GM23338 (cell line): ENCODE measurements around the gene SCRT2. TPM values are rescaled to one million over a fixed set of nuclear protein-coding genes. Genes with fewer than 3 reads are reported as not detected.

Experiments
- ATAC-seq: fragments of 200-7000 bp; cut with Tn5 transposase; 3 replicates; pipeline ENCODE4 v1.9.1; 2020
- DNase-seq: peaks from one replicate; pipeline ENCODE4 v3.0.0-alpha.2; 2015; ENCODE audit warnings: low spot score
- H2AFZ ChIP-seq: fragments of 200-600 bp; sonication (generic); 2 replicates; pipeline ENCODE4 v1.8.0; 2016; ENCODE audit warnings: antibody characterized with exemption, mild to moderate bottlenecking, moderate library complexity
- H3F3A ChIP-seq: fragments of 200-600 bp; sonication (generic); replicated peaks from 2 replicates; pipeline ENCODE4 v1.8.0; 2017; ENCODE audit warnings: antibody characterized with exemption, mixed run types, low read depth
- H3K27ac ChIP-seq: fragments of 200-600 bp; sonication (generic); 2 replicates; pipeline ENCODE4 v1.6.1; 2016; ENCODE audit warnings: low read depth
- H3K27me3 ChIP-seq: fragments of 200-600 bp; sonication (generic); 2 replicates; pipeline ENCODE4 v1.8.0; 2016; ENCODE audit warnings: mild to moderate bottlenecking, mixed run types, moderate library complexity; ENCODE audit not compliant: insufficient read depth
- H3K36me3 ChIP-seq: fragments of 200-600 bp; sonication (generic); 2 replicates; pipeline ENCODE4 v1.8.0; 2016; ENCODE audit warnings: mild to moderate bottlenecking; ENCODE audit not compliant: insufficient read depth
- H3K4me1 ChIP-seq: fragments of 200-600 bp; sonication (generic); 2 replicates; pipeline ENCODE4 v1.8.0; 2016; ENCODE audit warnings: mild to moderate bottlenecking, moderate library complexity; ENCODE audit not compliant: insufficient read depth
- H3K4me2 ChIP-seq: fragments of 200-600 bp; sonication (generic); 2 replicates; pipeline ENCODE4 v1.7.1; 2017; ENCODE audit warnings: mixed run types
- H3K4me3 ChIP-seq: fragments of 200-600 bp; sonication (generic); 2 replicates; pipeline ENCODE4 v1.6.1; 2016; ENCODE audit warnings: mixed run types
- H3K79me2 ChIP-seq: fragments of 200-600 bp; sonication (generic); replicated peaks from 2 replicates; pipeline ENCODE4 v1.8.0; 2017; ENCODE audit warnings: mild to moderate bottlenecking; ENCODE audit not compliant: insufficient read depth
- H3K9me2 ChIP-seq: fragments of 200-600 bp; sonication (generic); 2 replicates; pipeline ENCODE4 v1.8.0; 2017; ENCODE audit not compliant: insufficient read depth
- H4K20me1 ChIP-seq: fragments of 200-600 bp; sonication (generic); replicated peaks from 2 replicates; pipeline ENCODE4 v1.8.0; 2017; ENCODE audit warnings: mild to moderate bottlenecking; ENCODE audit not compliant: insufficient read depth
- H3K27ac Mint-ChIP-seq: 2 replicates; pipeline ENCODE4 v1.8.0; 2020; ENCODE audit warnings: inconsistent platforms, mild to moderate bottlenecking, moderate library complexity, mixed read lengths
- H3K27me3 Mint-ChIP-seq: 3 replicates; pipeline ENCODE4 v1.8.0; 2022; ENCODE audit warnings: low read depth, mild to moderate bottlenecking, moderate library complexity, mixed read lengths, inconsistent platforms; ENCODE audit not compliant: insufficient read depth, poor library complexity
- H3K36me3 Mint-ChIP-seq: 3 replicates; pipeline ENCODE4 v1.8.0; 2021; ENCODE audit warnings: low read depth, mild to moderate bottlenecking, inconsistent platforms, moderate library complexity, mixed read lengths
- H3K4me1 Mint-ChIP-seq: 3 replicates; pipeline ENCODE4 v1.8.0; 2020; ENCODE audit warnings: mild to moderate bottlenecking, inconsistent platforms, mixed read lengths
- H3K4me3 Mint-ChIP-seq: 3 replicates; pipeline ENCODE4 v1.8.0; 2021; ENCODE audit warnings: moderate library complexity, mild to moderate bottlenecking, inconsistent platforms, mixed read lengths
- H3K9me3 Mint-ChIP-seq: 3 replicates; pipeline ENCODE4 v1.8.0; 2020; ENCODE audit warnings: moderate library complexity, mild to moderate bottlenecking, inconsistent platforms, mixed read lengths
- CREB1 ChIP-seq: fragments of 250-450 bp; sonication (Bioruptor Pico); IDR thresholded peaks from 2 replicates; pipeline ENCODE4 v1.5.0; 2020; ENCODE audit warnings: low read depth, mild to moderate bottlenecking, moderate library complexity
- EZH2 ChIP-seq: fragments of 200-600 bp; sonication (generic); IDR thresholded peaks from one replicate; pipeline ENCODE4 v1.8.0; 2017; ENCODE audit warnings: antibody characterized with exemption, mild to moderate bottlenecking, low read depth; ENCODE audit not compliant: unreplicated experiment
- EZH2phosphoT487 ChIP-seq: fragments of 200-600 bp; sonication (generic); IDR thresholded peaks from one replicate; pipeline ENCODE4 v1.8.1; 2018; ENCODE audit warnings: antibody characterized with exemption; ENCODE audit not compliant: unreplicated experiment
- JUNB ChIP-seq: IDR thresholded peaks from one replicate; pipeline ENCODE4 v1.6.1; 2016; ENCODE audit warnings: antibody characterized with exemption; ENCODE audit not compliant: unreplicated experiment
- NANOG ChIP-seq: IDR thresholded peaks from 2 replicates; pipeline ENCODE4 v1.6.1; 2016; ENCODE audit warnings: antibody characterized with exemption, borderline replicate concordance
- POLR2AphosphoS5 ChIP-seq: IDR thresholded peaks from 2 replicates; pipeline ENCODE4 v1.6.1; 2016; ENCODE audit warnings: antibody characterized with exemption, low read depth
- STAT1 ChIP-seq: IDR thresholded peaks from one replicate; pipeline ENCODE4 v1.6.1; 2016; ENCODE audit warnings: antibody characterized with exemption; ENCODE audit not compliant: unreplicated experiment
- ZNF114 ChIP-seq: fragments of 250-450 bp; sonication (Bioruptor Pico); IDR thresholded peaks from 2 replicates; pipeline ENCODE4 v1.5.0; 2020; ENCODE audit warnings: mild to moderate bottlenecking, moderate library complexity
- ZNF331 ChIP-seq: fragments of 250-450 bp; sonication (Bioruptor Pico); IDR thresholded peaks from 2 replicates; pipeline ENCODE4 v1.5.0; 2020; ENCODE audit warnings: low read depth, mild to moderate bottlenecking, moderate library complexity
- polyA plus RNA-seq: library from polyadenylated mRNA; unstranded; fragments of >200 nt; fragmentation: Nextera tagmentation; extraction: Ambion mirVana; gene quantifications from 2 replicates; pipeline ENCODE4 v1.2.1, GENCODE V29; 2016
- total RNA-seq: library from RNA; depleted of rRNA; stranded (reverse); fragments of >200 nt; shearing (Covaris generic); gene quantifications from 2 replicates; pipeline ENCODE4 v1.2.3, GENCODE V29; 2014
- TF ChIP-seq, protein P1 (sequence below): IDR thresholded peaks from one replicate; pipeline ENCODE4 v1.6.1; 2018; ENCODE audit warnings: antibody characterized with exemption; ENCODE audit not compliant: unreplicated experiment
- TF ChIP-seq, protein P2 (sequence below), 2 experiments: fragments of 200-600 bp in 1 of 2; sonication (generic) in 1 of 2; conservative IDR thresholded peaks; 2 replicates each; pipeline versions ENCODE4 v1.5.1 to v1.6.1; 2016 to 2017; ENCODE audit warnings: antibody characterized with exemption in 2 of 2, low read depth in 2 of 2, mild to moderate bottlenecking in 2 of 2, moderate library complexity in 1 of 2

SCRT2 gene
- total and polyA plus RNA-seq, 2 experiments from 2014 or later, result 0.31 TPM; not detected in 1

- TF ChIP-seq EZH2phosphoT487 (no peak), STAT1 (no peak), POLR2AphosphoS5 (no peak), NANOG (no peak), JUNB (no peak), EZH2 (no peak), CREB1 (CRISPR knock-in tag) (no peak), ZNF331 (CRISPR knock-in tag) (no peak), ZNF114 (CRISPR knock-in tag) (no peak)
- TF ChIP-seq, protein P1, sequence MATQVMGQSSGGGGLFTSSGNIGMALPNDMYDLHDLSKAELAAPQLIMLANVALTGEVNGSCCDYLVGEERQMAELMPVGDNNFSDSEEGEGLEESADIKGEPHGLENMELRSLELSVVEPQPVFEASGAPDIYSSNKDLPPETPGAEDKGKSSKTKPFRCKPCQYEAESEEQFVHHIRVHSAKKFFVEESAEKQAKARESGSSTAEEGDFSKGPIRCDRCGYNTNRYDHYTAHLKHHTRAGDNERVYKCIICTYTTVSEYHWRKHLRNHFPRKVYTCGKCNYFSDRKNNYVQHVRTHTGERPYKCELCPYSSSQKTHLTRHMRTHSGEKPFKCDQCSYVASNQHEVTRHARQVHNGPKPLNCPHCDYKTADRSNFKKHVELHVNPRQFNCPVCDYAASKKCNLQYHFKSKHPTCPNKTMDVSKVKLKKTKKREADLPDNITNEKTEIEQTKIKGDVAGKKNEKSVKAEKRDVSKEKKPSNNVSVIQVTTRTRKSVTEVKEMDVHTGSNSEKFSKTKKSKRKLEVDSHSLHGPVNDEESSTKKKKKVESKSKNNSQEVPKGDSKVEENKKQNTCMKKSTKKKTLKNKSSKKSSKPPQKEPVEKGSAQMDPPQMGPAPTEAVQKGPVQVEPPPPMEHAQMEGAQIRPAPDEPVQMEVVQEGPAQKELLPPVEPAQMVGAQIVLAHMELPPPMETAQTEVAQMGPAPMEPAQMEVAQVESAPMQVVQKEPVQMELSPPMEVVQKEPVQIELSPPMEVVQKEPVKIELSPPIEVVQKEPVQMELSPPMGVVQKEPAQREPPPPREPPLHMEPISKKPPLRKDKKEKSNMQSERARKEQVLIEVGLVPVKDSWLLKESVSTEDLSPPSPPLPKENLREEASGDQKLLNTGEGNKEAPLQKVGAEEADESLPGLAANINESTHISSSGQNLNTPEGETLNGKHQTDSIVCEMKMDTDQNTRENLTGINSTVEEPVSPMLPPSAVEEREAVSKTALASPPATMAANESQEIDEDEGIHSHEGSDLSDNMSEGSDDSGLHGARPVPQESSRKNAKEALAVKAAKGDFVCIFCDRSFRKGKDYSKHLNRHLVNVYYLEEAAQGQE, result no peak
- TF ChIP-seq, protein P2, sequence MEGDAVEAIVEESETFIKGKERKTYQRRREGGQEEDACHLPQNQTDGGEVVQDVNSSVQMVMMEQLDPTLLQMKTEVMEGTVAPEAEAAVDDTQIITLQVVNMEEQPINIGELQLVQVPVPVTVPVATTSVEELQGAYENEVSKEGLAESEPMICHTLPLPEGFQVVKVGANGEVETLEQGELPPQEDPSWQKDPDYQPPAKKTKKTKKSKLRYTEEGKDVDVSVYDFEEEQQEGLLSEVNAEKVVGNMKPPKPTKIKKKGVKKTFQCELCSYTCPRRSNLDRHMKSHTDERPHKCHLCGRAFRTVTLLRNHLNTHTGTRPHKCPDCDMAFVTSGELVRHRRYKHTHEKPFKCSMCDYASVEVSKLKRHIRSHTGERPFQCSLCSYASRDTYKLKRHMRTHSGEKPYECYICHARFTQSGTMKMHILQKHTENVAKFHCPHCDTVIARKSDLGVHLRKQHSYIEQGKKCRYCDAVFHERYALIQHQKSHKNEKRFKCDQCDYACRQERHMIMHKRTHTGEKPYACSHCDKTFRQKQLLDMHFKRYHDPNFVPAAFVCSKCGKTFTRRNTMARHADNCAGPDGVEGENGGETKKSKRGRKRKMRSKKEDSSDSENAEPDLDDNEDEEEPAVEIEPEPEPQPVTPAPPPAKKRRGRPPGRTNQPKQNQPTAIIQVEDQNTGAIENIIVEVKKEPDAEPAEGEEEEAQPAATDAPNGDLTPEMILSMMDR (conservative IDR thresholded peaks at IDR 0.05; ENCODE audit: low read depth in 2 of 2), result no peak
Observed at GRCh38 chr20:687468-688203, 12.0 kb upstream of the SCRT2 start (continued).

DNA sequence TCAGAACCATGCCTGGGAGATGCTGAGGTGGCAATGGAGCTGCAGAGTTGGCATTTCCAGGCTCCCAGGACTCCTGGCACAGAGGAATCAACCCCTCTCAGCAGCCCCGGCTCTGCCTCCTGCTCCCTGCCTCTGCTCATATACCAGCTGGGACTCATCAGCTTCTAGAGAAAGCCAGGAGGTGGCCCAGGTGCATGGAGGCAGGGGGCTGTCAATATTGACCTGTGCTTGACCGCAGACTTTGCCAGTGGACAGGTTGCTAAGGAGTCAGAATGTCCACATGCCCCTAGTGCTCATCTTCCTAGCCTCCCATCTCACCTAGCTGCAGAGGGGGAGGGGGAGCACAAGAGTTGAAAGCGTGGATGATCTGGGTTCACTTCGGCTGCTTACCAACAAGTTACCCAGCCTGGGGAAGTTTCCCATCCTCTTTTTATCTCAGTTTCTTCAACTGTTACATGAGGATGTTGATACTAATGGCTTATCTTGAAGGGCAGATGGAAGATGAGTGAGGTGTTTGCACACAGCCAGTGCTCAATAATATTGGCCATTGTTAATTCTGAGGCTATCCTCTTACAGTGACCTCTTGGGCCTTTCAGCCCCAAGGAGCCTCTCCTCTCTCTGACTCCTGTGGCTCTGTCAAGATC lies 9.2 kb upstream of the SCRT2 start:
- H3K36me3 ChIP-seq, result no peaks in the 10 kb centered on the region
- no peaks in the 10 kb centered on the region for H3K9me2 ChIP-seq
- no peak overlapping the region for H3K4me3 Mint-ChIP-seq
- H4K20me1 ChIP-seq, result no peaks in the 10 kb centered on the region
- no peaks in the 10 kb centered on the region for H3K79me2 ChIP-seq
- TF ChIP-seq, protein P1, result no peak
- no peak for TF ChIP-seq CREB1 (CRISPR knock-in tag)
- TF ChIP-seq POLR2AphosphoS5, result no peak
- no peaks in the 10 kb centered on the region for H3K36me3 Mint-ChIP-seq
- H3K4me3 ChIP-seq, result no peak overlapping the region
- peaks cover 9% of the 10 kb centered on the region for H3K27me3 Mint-ChIP-seq
- peaks cover 6% of the 10 kb centered on the region; the same call in 1 of the 2 replicates for H3K4me1 ChIP-seq
- H2AFZ ChIP-seq, result no peak overlapping the region
- H3K4me1 Mint-ChIP-seq, result peaks cover 21% of the 10 kb centered on the region
- H3K4me2 ChIP-seq, result no peak overlapping the region
- no peak for ATAC-seq
- DNase-seq, result no peak
- H3K27ac Mint-ChIP-seq, result no peak overlapping the region
- no peaks in the 10 kb centered on the region for H3K27me3 ChIP-seq
- H3F3A ChIP-seq, result 0 out of 2 replicates have a peak, but pooled peaks cover 4% of the 10 kb centered on the region
- no peaks in the 10 kb centered on the region for H3K9me3 Mint-ChIP-seq
- no peak overlapping the region for H3K27ac ChIP-seq
